Endothelial cell (in vitro differentiated cells): ENCODE results near the gene PAPSS2. TPM values are rescaled to one million over a fixed set of nuclear protein-coding genes. Genes with fewer than 3 reads are reported as not detected.
A peak's percentile ranks its signal among the peaks of the same experiment; 100 is the strongest.

ENCODE experiments used
- DNase-seq: peaks from one replicate; pipeline ENCODE4 v3.0.0; 2021; ENCODE audit warnings: low spot score
- H3K27ac Mint-ChIP-seq: one replicate; pipeline ENCODE4 v1.8.0; 2021; ENCODE audit warnings: mixed read lengths, inconsistent platforms; ENCODE audit not compliant: unreplicated experiment
- H3K27me3 Mint-ChIP-seq: one replicate; pipeline ENCODE4 v1.8.0; 2021; ENCODE audit warnings: mild to moderate bottlenecking, moderate library complexity, mixed read lengths, inconsistent platforms; ENCODE audit not compliant: unreplicated experiment
- H3K36me3 Mint-ChIP-seq: one replicate; pipeline ENCODE4 v1.8.0; 2021; ENCODE audit warnings: mild to moderate bottlenecking, low read depth, mixed read lengths, inconsistent platforms; ENCODE audit not compliant: unreplicated experiment
- H3K4me1 Mint-ChIP-seq: one replicate; pipeline ENCODE4 v1.8.0; 2021; ENCODE audit warnings: mild to moderate bottlenecking, mixed read lengths, inconsistent platforms; ENCODE audit not compliant: unreplicated experiment
- H3K4me3 Mint-ChIP-seq: one replicate; pipeline ENCODE4 v1.8.0; 2021; ENCODE audit warnings: mild to moderate bottlenecking, mixed read lengths, inconsistent platforms; ENCODE audit not compliant: unreplicated experiment
- H3K9me3 Mint-ChIP-seq: one replicate; pipeline ENCODE4 v1.8.0; 2021; ENCODE audit warnings: mixed read lengths, inconsistent platforms; ENCODE audit not compliant: unreplicated experiment
- CTCF ChIP-seq: fragments of 200-600 bp; sonication (generic); IDR thresholded peaks from one replicate; pipeline ENCODE4 v1.5.0; 2021; ENCODE audit warnings: antibody characterized with exemption; ENCODE audit not compliant: unreplicated experiment
- total RNA-seq: library from RNA; stranded (reverse); fragmentation: NEBNext Ultra II Directional; extraction: Animal tissue kit (Norgen Biotek cat#: 25700); gene quantifications from one replicate; pipeline ENCODE4 v1.2.1, GENCODE V29; 2021; ENCODE audit not compliant: unreplicated experiment

Gene PAPSS2
- total RNA-seq, 1 donor from 2014 or later = 31.0 TPM

GRCh38 chr10:87763086-87763861 is 103.6 kb downstream of the PAPSS2 start:
- TF ChIP-seq CTCF = no peak
- DNase-seq = no peak
- Mint-ChIP-seq H3K9me3 (no peaks in the 10 kb centered on the region), H3K36me3 (peaks cover 8% of the 10 kb centered on the region), H3K27ac (no peak overlapping the region), H3K4me1 (peaks cover 6% of the 10 kb centered on the region), H3K27me3 (no peaks in the 10 kb centered on the region), H3K4me3 (no peak overlapping the region)

GRCh38 chr10:87764072-87764934 is 104.6 kb downstream of the PAPSS2 start:
- H3K4me3 Mint-ChIP-seq = no peak overlapping the region
- peaks cover 6% of the 10 kb centered on the region for H3K4me1 Mint-ChIP-seq
- no peak for DNase-seq
- peaks cover 8% of the 10 kb centered on the region for H3K36me3 Mint-ChIP-seq
- no peak overlapping the region for H3K27ac Mint-ChIP-seq
- no peaks in the 10 kb centered on the region for H3K9me3 Mint-ChIP-seq
- H3K27me3 Mint-ChIP-seq = no peaks in the 10 kb centered on the region
- no peak for TF ChIP-seq CTCF

- Mint-ChIP-seq H3K27ac (no peak overlapping the region), H3K36me3 (peaks cover 5% of the 10 kb centered on the region), H3K4me3 (no peak overlapping the region), H3K9me3 (no peaks in the 10 kb centered on the region), H3K27me3 (no peaks in the 10 kb centered on the region), H3K4me1 (peaks cover 2% of the 10 kb centered on the region)
- DNase-seq = no peak
- no peak for TF ChIP-seq CTCF
Observed at GRCh38 chr10:87765666-87766376, 106.1 kb downstream of the PAPSS2 start.

- Mint-ChIP-seq H3K4me1 (peaks cover 2% of the 10 kb centered on the region), H3K9me3 (no peaks in the 10 kb centered on the region), H3K27ac (peak overlapping the region; percentile 32), H3K27me3 (no peaks in the 10 kb centered on the region), H3K36me3 (peaks cover 5% of the 10 kb centered on the region), H3K4me3 (no peak overlapping the region)
- no peak for TF ChIP-seq CTCF
- peak; percentile 9 for DNase-seq
Observed at GRCh38 chr10:87767253-87767652, 107.6 kb downstream of the PAPSS2 start.
